ENCODE measurements around the gene CHCT1. TPM values are rescaled to one million over a fixed set of nuclear protein-coding genes. Genes with fewer than 3 reads are reported as not detected.

CHCT1 gene
- total and polyA plus RNA-seq, 2 donors (not counting 3 experiments of a cell fraction or from before 2014, with no cell fraction given) = not detected

GRCh38 chr17:60447375-60447774 lies 25.1 kb downstream of the CHCT1 start:
- dilution Hi-C loops (cut with MboI; ENCODE audit: extremely low pct_ligation_motif_present, low sequenced_read_pairs) (no loop called here), intact Hi-C loops (cut with micrococcal nuclease) (no loop called here)
- Histone ChIP-seq H2AFZ (ENCODE audit: low read depth, low read length) (no peak overlapping the region), H3K36me3 (ENCODE audit: control insufficient read depth in 2 of 2, extremely low read depth in 1 of 2, insufficient read depth in 2 of 2, low read length in 2 of 2) (peaks cover 9 to 12% of the 10 kb centered on the region in 2 experiments), H3K4me3 (replicated peaks in 1 of 3; ENCODE audit: insufficient read depth in 1 of 3, low read depth in 1 of 3, low read length in 3 of 3) (no peak overlapping the region), H3K9ac (replicated peaks; ENCODE audit: extremely low read depth, insufficient read depth, low read length) (no peak overlapping the region), H3K4me1 (ENCODE audit: control insufficient read depth, extremely low read depth, insufficient read depth, low read length) (no peaks in the 10 kb centered on the region), H3K9me3 (replicated peaks; ENCODE audit: control insufficient read depth, insufficient read depth, low read length) (no peaks in the 10 kb centered on the region), H4K20me1 (replicated peaks; ENCODE audit: control insufficient read depth, extremely low read depth, insufficient read depth, low read length) (no peaks in the 10 kb centered on the region), H3K79me2 (ENCODE audit: control insufficient read depth, insufficient read depth, low read length) (no peaks in the 10 kb centered on the region), H3K9me1 (replicated peaks; ENCODE audit: control insufficient read depth, extremely low read depth, insufficient read depth, low read length) (no peaks in the 10 kb centered on the region), H3K27me3 (ENCODE audit: control insufficient read depth in 2 of 2, insufficient read depth in 2 of 2, low read length in 2 of 2) (no peaks in the 10 kb centered on the region), H3K27ac (ENCODE audit: insufficient read depth, low read depth, low read length) (no peak overlapping the region), H3K4me2 (ENCODE audit: insufficient read depth, low read length) (no peak overlapping the region)
- DNase-seq (ENCODE audit: low read depth, low spot score) (no peak), FAIRE-seq (no peak)
- no peak for TF ChIP-seq JUN (IDR thresholded peaks at IDR 0.05; ENCODE audit: borderline replicate concordance, insufficient read depth, insufficient read length, low read depth)
- TF ChIP-seq MAX (IDR thresholded peaks at IDR 0.05; ENCODE audit: insufficient read depth, insufficient read length) = no peak
- no peak for TF ChIP-seq GATA2 (IDR thresholded peaks at IDR 0.05; ENCODE audit: insufficient read depth, insufficient read length, low read depth, low read length)
- no peak for TF ChIP-seq POLR2A (IDR thresholded peaks at IDR 0.05; ENCODE audit: low read depth, low read length)
- TF ChIP-seq EZH2 (IDR thresholded peaks at IDR 0.05; ENCODE audit: borderline replicate concordance, low read depth, low read length, severe bottlenecking) = no peak
- TF ChIP-seq FOS (IDR thresholded peaks at IDR 0.05; ENCODE audit: borderline replicate concordance, insufficient read depth, low read length) = no peak
- no peak for TF ChIP-seq CTCF (IDR thresholded peaks at IDR 0.05; ENCODE audit: extremely low read depth in 1 of 2, insufficient read depth in 1 of 2, low read depth in 1 of 2, low read length in 2 of 2)
- TF ChIP-seq POLR2AphosphoS5 (IDR thresholded peaks at IDR 0.05; ENCODE audit: insufficient read depth, low read depth, low read length) = no peak
- TF ChIP-seq MYC (IDR thresholded peaks at IDR 0.05; ENCODE audit: low read depth, low read length) = no peak
- BruUV-seq (replicated peaks) = no TSS peak
- ChIA-PET POLR2A (no interaction called here), CTCF (no interaction called here)
